Panc1 (cell line): Measurements from ENCODE around the gene RBM4. TPM values are rescaled to one million over a fixed set of nuclear protein-coding genes. Genes with fewer than 3 reads are reported as not detected.

Experiments
- ATAC-seq: fragments of 200-7000 bp; cut with Tn5 transposase; 2 replicates; pipeline ENCODE4 v1.9.1; 2020; ENCODE audit warnings: mild to moderate bottlenecking, moderate library complexity
- BruUV-seq: library from RNA; stranded (reverse); fragments of 400-500 nt; replicated peaks from 2 replicates; lab custom pipeline; 2021; lab: Mats Ljungman, UMichigan
- CTCF ChIA-PET: fragments of 300-600 bp; sonication (Branson Sonifier 250); formaldehyde crosslinking; loops from one replicate; lab custom pipeline; 2022; ENCODE audit warnings: antibody characterized with exemption; lab: Charles Lee
- POLR2A ChIA-PET: fragments of 300-600 bp; sonication (Branson Sonifier 250); formaldehyde crosslinking; loops from one replicate; lab custom pipeline; 2022; ENCODE audit warnings: antibody characterized with exemption; lab: Charles Lee
- DNase-seq: peaks from one replicate; pipeline ENCODE4 v3.0.0-alpha.2; 2010; ENCODE audit warnings: low read depth, low spot score
- H3K27ac ChIP-seq: 2 replicates; pipeline ENCODE4 v1.5.1; 2011; ENCODE audit warnings: mild to moderate bottlenecking, low read length, inconsistent platforms
- H3K27me3 ChIP-seq: fragments of 200-500 bp; sonication (Bioruptor generic); 2 replicates; pipeline ENCODE4 v1.6.0; 2014; ENCODE audit warnings: low read length, inconsistent platforms; ENCODE audit not compliant: control insufficient read depth, insufficient read depth
- H3K36me3 ChIP-seq: fragments of 200-500 bp; sonication (Bioruptor generic); 2 replicates; pipeline ENCODE4 v1.5.1; 2014; ENCODE audit warnings: inconsistent platforms, mild to moderate bottlenecking, low read length, moderate library complexity; ENCODE audit not compliant: control insufficient read depth, insufficient read depth
- H3K4me1 ChIP-seq: 2 replicates; pipeline ENCODE4 v1.5.1; 2011; ENCODE audit warnings: inconsistent platforms, mild to moderate bottlenecking, low read length, moderate library complexity; ENCODE audit not compliant: control insufficient read depth, insufficient read depth
- H3K4me3 ChIP-seq, 2 experiments: 2 replicates each; pipeline ENCODE4 v1.5.1; 2011 to 2012; ENCODE audit warnings: low read depth in 2 of 2, low read length in 2 of 2, mild to moderate bottlenecking in 2 of 2, inconsistent platforms in 1 of 2, moderate library complexity in 1 of 2
- H3K9me3 ChIP-seq: fragments of 200-500 bp; sonication (Bioruptor generic); 2 replicates; pipeline ENCODE4 v1.5.1; 2014; ENCODE audit warnings: low read depth, mild to moderate bottlenecking, inconsistent platforms, low read length, moderate library complexity; ENCODE audit not compliant: control insufficient read depth, insufficient read depth
- CTCF ChIP-seq: fragments of 450-650 bp; IDR thresholded peaks from 2 replicates; pipeline ENCODE4 v1.5.1; 2017; ENCODE audit warnings: mild to moderate bottlenecking
- POLR2AphosphoS5 ChIP-seq: IDR thresholded peaks from 2 replicates; pipeline ENCODE4 v1.6.1; 2012; ENCODE audit warnings: mild to moderate bottlenecking, low read depth, low read length, moderate library complexity
- REST ChIP-seq, 2 experiments: IDR thresholded peaks; 2 replicates each; pipeline ENCODE4 v1.6.1; 2011 to 2012; ENCODE audit warnings: low read depth in 2 of 2, control low read depth in 1 of 2, low read length in 1 of 2, mild to moderate bottlenecking in 1 of 2, moderate library complexity in 1 of 2; ENCODE audit not compliant: insufficient read depth in 1 of 2
- SIN3A ChIP-seq: IDR thresholded peaks from 2 replicates; pipeline ENCODE4 v1.6.1; 2012; ENCODE audit warnings: low read depth, mild to moderate bottlenecking, low read length, moderate library complexity, borderline replicate concordance; ENCODE audit not compliant: insufficient read depth
- TCF7L2 ChIP-seq: IDR thresholded peaks from 2 replicates; pipeline ENCODE4 v1.6.1; 2011; ENCODE audit warnings: mild to moderate bottlenecking, low read depth, low read length, inconsistent platforms
- in situ Hi-C: cut with HindIII; loops from 2 replicates; pipeline ENCODE4 v1.10.0; 2016; ENCODE audit warnings: low sequenced_read_pairs, low pct_unique_long_range_greater_than_20kb
- intact Hi-C: fragments of 100-400 bp; cut with micrococcal nuclease; formaldehyde crosslinking; loops from one replicate; pipeline ENCODE4 v1.10.0; 2022; ENCODE audit not compliant: unreplicated experiment
- total RNA-seq: library from RNA; stranded (reverse); gene quantifications from one replicate; pipeline ENCODE4 v1.2.1, GENCODE V29; 2021; ENCODE audit not compliant: unreplicated experiment

RBM4 gene
- total RNA-seq, 1 experiment from 2014 or later: 195 TPM

- intact Hi-C loops (loop anchor here (1.0 to 10.0 kb wide), 2 partner anchors 51 to 140 kb away; a partner anchor contains a TSS), in situ Hi-C loops (no loop called here)
- no peaks in the 10 kb centered on the region for H3K9me3 ChIP-seq
- DNase-seq: no peak
- no peaks in the 10 kb centered on the region for H3K36me3 ChIP-seq
- no peaks in the 10 kb centered on the region for H3K27me3 ChIP-seq
- no peak overlapping the region for H3K27ac ChIP-seq
- no TSS peak for BruUV-seq
- H3K4me3 ChIP-seq: no peak overlapping the region
- POLR2A ChIA-PET: no interaction called here
- no peak for TF ChIP-seq SIN3A
- no peak for TF ChIP-seq POLR2AphosphoS5
- TF ChIP-seq TCF7L2: no peak
- no peak for TF ChIP-seq CTCF
- no peak for TF ChIP-seq REST (IDR thresholded peaks at IDR 0.05; ENCODE audit: insufficient read depth in 1 of 2, low read depth in 2 of 2, low read length in 1 of 2)
- CTCF ChIA-PET: interaction anchor here (1.4 kb wide), 1 partner anchor 139 kb away, joined by 4 read pairs; no protein-coding TSS in a partner anchor
- H3K4me1 ChIP-seq: no peaks in the 10 kb centered on the region
- peak; percentile 10; the same call in 1 of the 2 replicates for ATAC-seq
These were observed 55.5 kb downstream of the RBM4 start for GRCh38 chr11:66694056-66694410.

DNA sequence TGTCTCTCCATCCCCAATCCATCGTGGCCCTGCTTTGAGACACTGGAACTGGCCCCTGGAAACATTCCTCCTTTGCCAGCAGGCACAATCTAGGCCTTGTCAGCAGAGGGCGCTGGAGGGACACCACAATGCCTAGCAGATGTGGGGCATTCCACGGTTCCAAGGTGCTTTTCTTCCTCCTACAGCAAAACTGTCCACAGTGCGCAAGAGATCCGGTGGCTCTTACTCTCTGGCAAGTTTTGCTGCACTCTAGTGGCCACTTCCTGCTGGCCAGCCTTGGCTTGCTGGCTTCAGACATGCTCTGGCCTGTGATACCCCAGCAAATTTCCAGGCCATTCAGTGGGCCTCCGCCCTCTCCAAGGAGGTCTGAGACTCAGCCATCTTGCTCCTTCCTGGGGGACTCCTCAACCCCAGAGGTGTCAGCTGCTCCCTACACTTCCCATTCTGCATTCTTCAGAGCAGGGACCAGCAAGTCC, 56.3 kb downstream of the RBM4 start:
- no TSS peak for BruUV-seq

More for the DNA sequence above, 56.3 kb downstream of the RBM4 start:
- Histone ChIP-seq H3K4me3 (no peak overlapping the region), H3K4me1 (no peaks in the 10 kb centered on the region), H3K36me3 (no peaks in the 10 kb centered on the region), H3K27ac (no peak overlapping the region), H3K27me3 (no peaks in the 10 kb centered on the region), H3K9me3 (no peaks in the 10 kb centered on the region)
- DNase-seq (peak; percentile 90), ATAC-seq (peak; percentile 96)
- intact Hi-C loops (loop anchor here (1.0 to 10.0 kb wide), 2 partner anchors 50 to 140 kb away; a partner anchor contains a TSS), in situ Hi-C loops (no loop called here)
- ChIA-PET CTCF (interaction anchor here (1.4 kb wide), 1 partner anchor 138 kb away, joined by 4 read pairs; no protein-coding TSS in a partner anchor), POLR2A (no interaction called here)
- TF ChIP-seq SIN3A: no peak
- TF ChIP-seq REST (IDR thresholded peaks at IDR 0.05; ENCODE audit: insufficient read depth in 1 of 2, low read depth in 2 of 2, low read length in 1 of 2): peak in 1 of 2 experiments; percentile 72; a peak in 1 of 4 replicates
- TF ChIP-seq CTCF: peak; percentile 100
